NK-92 treated with Interleukin-12 subunit alpha and Interleukin-12 subunit beta, amount 100 ng/mL, for 24 hours (cell line): ENCODE data around the gene NLGN2.

Experiments
- DNase-seq: peaks from one replicate; lab custom pipeline; 2025; lab: John Stamatoyannopoulos, UW

Gene NLGN2

DNA sequence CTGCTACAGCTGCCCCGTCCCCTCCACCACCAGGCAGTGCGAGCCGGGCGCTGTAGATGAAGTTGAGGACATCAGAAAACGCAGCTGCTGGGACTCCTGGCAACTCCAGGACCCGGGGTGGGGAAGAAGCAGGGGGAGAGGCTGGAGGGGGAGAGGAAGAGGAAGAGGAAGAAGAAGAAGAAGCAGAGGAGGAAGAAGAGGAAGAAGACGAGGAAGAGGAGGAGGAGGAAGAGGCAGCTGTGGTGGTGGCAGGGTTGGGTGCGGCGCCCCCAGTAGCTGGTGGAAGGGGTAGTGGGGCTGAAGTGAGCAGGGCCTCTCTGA, 58.6 kb downstream of the NLGN2 start:
- no peak for DNase-seq

DNA sequence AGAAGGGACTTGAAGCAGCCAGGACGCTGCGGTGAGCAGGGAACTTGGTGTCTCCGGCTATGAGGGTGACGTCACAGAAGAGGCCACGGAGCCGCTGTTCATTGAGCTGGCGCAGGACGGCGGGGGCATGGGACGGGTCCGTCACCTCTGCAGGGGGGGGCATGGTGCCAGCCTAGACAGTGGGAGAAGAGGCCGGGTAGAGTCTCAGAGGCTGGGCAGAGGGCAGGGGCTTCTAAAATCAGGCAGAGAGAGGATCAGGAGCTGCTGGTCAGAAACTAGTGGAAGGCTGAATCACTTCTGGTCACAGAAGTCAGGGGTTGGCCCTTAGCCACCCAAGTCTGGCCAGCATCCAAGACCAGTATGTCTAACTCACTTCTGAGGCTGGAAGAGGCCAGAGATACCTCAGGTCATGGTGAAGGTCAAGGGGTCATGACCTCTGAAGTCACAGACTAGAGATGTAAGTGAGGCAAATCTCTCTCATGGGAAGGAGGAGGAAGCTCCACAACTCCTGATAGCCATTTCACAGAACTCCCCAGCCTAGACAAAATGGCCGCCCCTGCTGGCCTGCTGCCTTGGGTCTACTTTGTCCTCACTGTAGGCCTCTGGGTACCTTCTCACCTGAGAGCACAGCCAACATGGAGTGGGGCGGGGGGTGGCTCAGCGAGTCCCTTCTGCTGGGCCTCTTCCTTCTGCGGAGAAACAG, 59.1 kb downstream of the NLGN2 start:
- DNase-seq = no peak

DNA sequence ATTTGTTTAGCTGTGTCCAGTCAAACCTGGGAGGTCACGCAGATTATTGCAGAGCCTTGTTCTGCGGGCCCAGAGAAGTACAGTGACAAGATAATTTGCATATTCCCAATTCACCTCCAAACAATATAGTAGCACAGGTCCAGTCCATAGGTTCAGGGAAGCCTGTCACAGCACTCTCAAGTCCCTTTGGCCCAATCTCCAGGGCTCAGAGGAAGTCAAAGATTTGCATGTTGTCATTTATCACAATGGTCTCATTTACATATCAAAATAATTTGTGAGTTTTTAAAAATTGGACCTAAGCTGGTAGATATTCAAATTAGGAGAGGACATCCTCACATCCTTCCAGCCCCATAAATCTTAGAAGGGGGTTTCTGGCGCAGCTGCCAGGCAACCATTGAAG, 59.9 kb downstream of the NLGN2 start:
- DNase-seq = no peak

DNA sequence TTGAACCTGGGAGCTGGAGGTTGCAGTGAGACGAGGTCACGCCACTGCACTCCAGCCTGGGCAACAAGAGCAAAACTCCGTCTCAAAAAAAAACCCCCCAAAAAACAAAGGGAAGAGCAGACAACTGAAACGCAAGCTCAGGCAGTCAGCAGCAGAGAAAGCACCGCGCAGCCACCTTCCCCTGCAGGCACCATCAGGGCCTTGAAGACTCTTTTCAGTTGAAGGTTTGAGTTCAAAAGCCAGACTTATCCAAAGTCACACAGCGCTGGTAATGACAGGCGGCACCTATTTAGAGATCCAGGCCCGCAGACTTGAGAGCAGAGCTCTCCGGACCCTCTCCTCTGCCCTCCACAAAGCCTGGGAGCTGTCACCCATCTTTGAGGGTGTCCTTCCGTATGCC, 60.6 kb downstream of the NLGN2 start:
- DNase-seq = no peak

DNA sequence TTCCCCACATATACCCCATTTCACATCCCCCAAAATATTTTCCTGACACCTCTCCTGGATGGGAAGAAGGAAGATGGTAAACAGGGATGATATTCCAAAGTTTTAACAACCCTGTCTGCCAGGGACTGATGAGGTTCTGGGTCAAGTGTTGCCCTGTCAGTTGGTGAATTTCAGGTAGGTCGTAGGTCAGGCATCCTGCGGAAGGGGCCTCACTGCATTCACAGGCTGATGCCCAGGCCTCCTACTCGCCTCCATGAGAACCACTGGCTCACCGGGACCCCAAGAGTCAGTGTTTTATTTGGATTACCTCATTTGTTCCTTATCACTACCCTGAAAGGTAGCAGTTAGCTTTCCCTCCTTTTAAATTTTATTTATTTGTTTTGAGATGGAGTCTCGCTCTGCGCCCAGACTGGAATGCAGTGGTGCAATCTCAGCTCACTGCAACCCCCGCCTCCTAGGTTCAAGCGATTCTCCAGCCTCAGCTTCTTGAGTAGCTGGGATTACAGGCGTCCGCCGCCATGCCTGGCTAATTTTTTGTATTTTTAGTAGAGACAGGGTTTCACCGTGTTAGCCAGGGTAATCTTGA, 61.3 kb downstream of the NLGN2 start:
- no peak for DNase-seq
